Hematopoietic multipotent progenitor cell treated with erythropoietin and hydrocortisone succinate and interleukin-3 and kit ligand, for 6 days (in vitro differentiated cells): Measurements from ENCODE around the gene UPF3B.
"Not testable (repeated sequence)": the region's sequence is repeated elsewhere in the genome, so short reads cannot be mapped to it uniquely, and the experiment has no call there.

Experiments used
- DNase-seq: peaks from one replicate; pipeline ENCODE4 v3.0.0-alpha.2; 2015

Gene UPF3B

GRCh38 chrX:119824221-119824620 lies 28.5 kb downstream of the UPF3B start:
- DNase-seq = not testable (repeated sequence)

- peak; percentile 11 for DNase-seq
Observed at GRCh38 chrX:119821703-119822102, 31.1 kb downstream of the UPF3B start.

DNA sequence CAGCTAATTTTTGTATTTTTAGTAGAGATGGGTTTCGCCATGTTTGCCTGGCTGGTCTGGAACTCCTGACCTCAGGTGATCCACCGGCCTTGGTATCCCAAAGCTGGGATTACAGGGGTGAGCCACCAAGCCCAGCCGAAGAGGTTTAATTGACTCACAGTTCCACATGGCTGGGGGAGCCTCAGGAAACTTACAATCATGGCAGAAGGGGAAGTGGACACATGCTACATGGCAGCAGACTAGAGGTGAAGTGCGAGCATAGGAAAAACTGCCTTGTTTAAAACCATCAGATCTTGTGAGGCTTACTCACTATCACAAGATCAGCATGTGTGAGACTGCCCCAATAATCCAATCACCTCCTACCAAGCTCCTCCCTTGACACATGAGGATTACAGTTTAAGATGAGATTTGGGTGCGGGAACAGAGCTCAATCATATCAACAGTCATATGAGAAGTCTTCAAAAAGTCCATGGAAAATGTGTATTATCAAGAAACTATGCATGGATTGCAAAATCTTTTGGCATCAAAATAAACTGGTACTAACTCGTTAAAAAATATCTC lies 35.6 kb downstream of the UPF3B start:
- DNase-seq = no peak

GRCh38 chrX:119816300-119816699 lies 36.5 kb downstream of the UPF3B start:
- DNase-seq = no peak

DNA sequence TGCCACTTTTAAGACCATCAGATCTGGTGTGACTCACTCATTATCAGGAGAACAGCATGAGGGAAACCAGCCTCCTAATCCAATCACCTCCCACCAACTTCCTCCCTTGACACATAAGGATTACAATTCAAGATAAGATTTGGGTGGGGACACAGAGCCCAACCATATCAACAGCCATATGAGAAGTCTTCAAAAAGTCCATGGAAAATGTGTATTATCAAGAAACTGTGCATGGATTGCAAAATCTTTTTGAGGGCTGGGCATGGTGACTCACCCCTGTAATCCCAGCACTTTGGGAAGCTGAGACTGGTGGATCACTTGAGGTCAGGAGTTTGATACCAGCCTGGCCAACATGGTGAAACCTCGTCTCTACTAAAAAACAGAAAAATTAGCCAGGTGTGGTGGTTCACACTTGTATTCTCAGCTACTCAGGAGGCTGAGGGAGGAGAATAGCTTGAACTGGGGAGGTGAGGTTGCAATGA lies 43.5 kb downstream of the UPF3B start:
- peak; percentile 81 for DNase-seq

GRCh38 chrX:119808461-119808860 lies 44.3 kb downstream of the UPF3B start:
- DNase-seq = not testable (repeated sequence)

- no peak for DNase-seq
Observed at GRCh38 chrX:119802546-119802945, 50.2 kb downstream of the UPF3B start.

DNA sequence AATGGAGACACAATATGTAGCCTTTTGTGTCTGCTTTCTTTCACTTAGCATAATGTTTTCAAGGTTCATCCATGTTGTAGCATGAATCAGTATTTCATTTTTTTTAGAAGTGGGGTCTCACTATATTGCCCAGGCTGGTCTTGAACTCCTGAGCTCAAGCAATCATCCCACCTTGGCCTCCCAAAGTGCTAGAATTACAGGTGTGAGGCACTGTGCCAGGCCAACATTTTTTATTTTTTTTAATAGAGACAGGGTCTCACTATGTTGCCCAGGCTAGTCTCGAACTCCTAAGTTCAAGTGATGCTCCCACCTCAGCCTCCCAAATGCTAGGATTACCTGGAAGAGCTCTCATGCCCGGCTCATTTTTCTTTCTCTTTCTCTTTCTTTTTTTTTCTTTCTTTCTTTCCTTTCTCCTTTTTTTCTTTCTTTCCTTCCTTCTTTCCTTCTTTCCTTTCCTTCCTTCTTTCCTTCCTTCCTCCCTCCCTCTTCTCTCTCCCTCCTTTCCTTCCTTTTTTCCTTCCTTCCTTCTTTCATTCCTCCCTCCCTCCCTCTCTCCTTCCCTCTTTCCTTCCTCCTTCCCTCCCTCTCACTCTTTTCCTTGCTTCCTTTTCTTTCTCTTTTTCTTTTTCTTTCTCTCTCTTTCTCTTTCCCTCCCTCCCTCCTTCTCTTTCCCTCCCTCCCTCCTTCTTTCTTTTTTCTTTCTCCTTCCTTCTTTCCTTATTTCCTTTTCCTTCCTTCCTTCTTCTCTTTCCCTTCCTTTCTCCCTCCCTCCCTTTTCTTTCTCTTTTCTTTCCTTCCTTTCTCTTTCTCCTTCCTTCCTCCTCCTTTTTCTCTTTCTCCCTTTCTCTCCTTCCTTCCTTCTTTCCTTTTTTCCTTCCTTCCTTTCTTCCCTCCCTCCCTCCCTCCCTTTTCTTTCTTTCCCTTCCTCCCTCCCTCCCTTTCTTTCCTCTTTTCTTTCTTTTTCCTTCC lies 51.2 kb downstream of the UPF3B start:
- no peak for DNase-seq

DNA sequence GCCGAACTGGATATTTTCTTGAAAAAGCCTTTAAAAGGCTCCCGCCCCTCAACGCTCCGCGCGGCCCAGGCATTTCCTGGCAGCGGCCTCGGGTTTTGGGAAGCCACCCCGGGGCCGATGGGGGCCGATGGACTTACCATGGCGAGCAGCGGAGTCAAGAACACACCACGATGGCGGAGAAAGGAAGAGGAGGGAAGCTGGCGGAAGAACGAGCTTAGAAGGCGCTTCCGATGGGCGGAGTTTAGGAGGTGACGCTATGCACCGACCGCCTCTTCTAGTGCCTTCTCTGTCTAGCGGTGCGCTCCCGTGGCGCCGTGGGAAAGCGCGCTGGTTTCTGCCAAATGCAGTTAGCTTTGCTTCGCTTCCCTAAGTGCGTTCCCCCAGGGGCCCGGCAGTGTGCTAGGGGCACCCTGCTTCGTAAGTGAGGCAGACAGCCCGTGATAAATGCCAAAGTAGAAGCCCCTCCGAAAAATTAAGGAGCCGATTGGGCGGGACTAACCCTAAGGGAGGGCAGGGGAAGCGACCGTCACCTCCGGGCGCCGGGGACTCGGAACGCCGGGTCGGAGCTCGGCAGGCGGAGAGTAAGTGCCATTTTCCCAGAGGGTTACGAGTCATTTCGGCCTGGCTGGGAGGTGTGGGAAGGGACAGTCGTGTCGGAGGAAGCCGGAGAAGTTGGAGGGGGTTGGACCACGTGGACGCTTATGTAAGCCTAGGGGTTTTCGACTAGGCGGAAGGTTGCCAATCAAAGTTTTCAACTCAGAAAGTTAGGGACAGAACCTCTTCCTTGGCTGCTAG lies 61.1 kb downstream of the UPF3B start, which contains the start of gene RPL39:
TSS of gene RPL39 (minus strand) at position 194 of the 795 bp plus-strand sequence. CDS start at position 140, 54 bp downstream.
- DNase-seq = peak; percentile 95

DNA sequence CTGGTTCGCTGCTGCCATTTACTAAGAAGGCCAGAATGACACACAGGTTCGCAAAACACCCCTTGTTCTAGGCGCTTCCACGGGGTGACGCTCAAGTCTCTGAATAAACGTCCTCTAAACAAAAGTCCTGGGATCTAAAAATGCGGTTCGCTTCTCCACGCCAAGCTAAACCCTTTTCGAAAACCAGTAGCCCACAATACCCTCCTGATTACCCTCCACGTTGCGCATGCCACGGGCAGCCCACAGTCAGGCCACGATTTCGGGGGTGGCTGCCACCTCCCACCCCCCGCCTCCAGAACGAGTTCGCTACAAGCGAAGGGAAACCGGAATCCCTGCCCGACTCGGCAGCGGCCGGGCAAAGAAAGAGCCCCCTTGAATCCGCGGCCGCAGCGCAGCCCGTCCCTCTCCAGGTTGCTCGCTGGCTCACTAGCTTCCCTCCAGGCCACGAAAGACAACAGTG lies 61.8 kb downstream of the UPF3B start:
- peak; percentile 58 for DNase-seq

GRCh38 chrX:119784747-119785446 lies 67.9 kb downstream of the UPF3B start:
- peak; percentile 61 for DNase-seq
